Subcutaneous abdominal adipose tissue (tissue), 5 donors: ENCODE measurements around the gene NR1I2.

Experiments used
- H3K27ac ChIP-seq: one replicate; pipeline ENCODE4 v1.7.0; 2013; ENCODE audit warnings: low read depth, mild to moderate bottlenecking, inconsistent platforms, low read length, moderate library complexity
- H3K27me3 ChIP-seq, 5 donors: one replicate each; pipeline ENCODE4 v1.7.0; 2013; ENCODE audit warnings: low read length in 5 of 5, inconsistent platforms in 1 of 5; ENCODE audit not compliant: control insufficient read depth in 5 of 5, insufficient read depth in 4 of 5
- H3K36me3 ChIP-seq, 5 donors: one replicate each; pipeline ENCODE4 v1.7.0; 2013; ENCODE audit warnings: low read length in 5 of 5; ENCODE audit not compliant: control insufficient read depth in 5 of 5, insufficient read depth in 5 of 5
- H3K4me1 ChIP-seq, 5 donors: one replicate each; pipeline ENCODE4 v1.7.0; 2013; ENCODE audit warnings: low read length in 5 of 5, mild to moderate bottlenecking in 3 of 5, moderate library complexity in 1 of 5; ENCODE audit not compliant: control insufficient read depth in 5 of 5, insufficient read depth in 5 of 5
- H3K4me3 ChIP-seq, 5 donors: one replicate each; pipeline ENCODE4 v1.7.0; 2013; ENCODE audit warnings: low read length in 5 of 5, low read depth in 1 of 5
- H3K9ac ChIP-seq, 5 donors: one replicate each; pipeline ENCODE4 v1.7.0; 2013; ENCODE audit warnings: low read length in 5 of 5, mild to moderate bottlenecking in 4 of 5, moderate library complexity in 3 of 5
- H3K9me3 ChIP-seq, 5 donors: one replicate each; pipeline ENCODE4 v1.7.0; 2013; ENCODE audit warnings: low read length in 5 of 5; ENCODE audit not compliant: control insufficient read depth in 5 of 5
- donor health status: healthy.
- donor health status: healthy.
- donor health status: healthy.
- donor health status: healthy.
- donor health status: healthy.

The NR1I2 gene

DNA sequence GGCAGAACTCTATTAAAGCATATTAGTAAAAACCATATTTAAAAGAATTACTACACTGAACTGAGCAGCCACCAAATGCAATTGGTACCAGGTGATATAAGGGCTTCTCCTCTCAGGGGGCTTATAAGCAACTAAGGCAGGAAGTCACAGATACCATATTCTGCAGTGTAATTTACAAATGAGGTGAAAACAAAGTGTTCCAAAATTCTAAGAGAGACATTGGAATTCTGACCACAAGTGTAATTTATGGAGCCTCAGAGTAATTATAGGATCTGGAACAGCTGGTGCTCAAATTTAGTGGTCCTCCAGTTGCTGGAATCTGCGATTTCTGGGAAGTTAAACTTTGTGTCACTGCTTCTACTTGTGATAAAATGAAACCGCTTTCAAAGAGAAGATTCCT is 3.1 kb upstream of the NR1I2 start:
- peaks cover 0 to 11% (median 3%) of the 10 kb centered on the region in 5 donors for H3K4me1 ChIP-seq
- no peak overlapping the region for H3K9ac ChIP-seq
- H3K27ac ChIP-seq, result no peak overlapping the region
- H3K27me3 ChIP-seq, result no peaks in the 10 kb centered on the region
- no peak overlapping the region for H3K4me3 ChIP-seq
- H3K9me3 ChIP-seq, result peaks cover 3 to 10% (median 6%) of the 10 kb centered on the region in 5 donors
- H3K36me3 ChIP-seq, result no peaks in the 10 kb centered on the region

DNA sequence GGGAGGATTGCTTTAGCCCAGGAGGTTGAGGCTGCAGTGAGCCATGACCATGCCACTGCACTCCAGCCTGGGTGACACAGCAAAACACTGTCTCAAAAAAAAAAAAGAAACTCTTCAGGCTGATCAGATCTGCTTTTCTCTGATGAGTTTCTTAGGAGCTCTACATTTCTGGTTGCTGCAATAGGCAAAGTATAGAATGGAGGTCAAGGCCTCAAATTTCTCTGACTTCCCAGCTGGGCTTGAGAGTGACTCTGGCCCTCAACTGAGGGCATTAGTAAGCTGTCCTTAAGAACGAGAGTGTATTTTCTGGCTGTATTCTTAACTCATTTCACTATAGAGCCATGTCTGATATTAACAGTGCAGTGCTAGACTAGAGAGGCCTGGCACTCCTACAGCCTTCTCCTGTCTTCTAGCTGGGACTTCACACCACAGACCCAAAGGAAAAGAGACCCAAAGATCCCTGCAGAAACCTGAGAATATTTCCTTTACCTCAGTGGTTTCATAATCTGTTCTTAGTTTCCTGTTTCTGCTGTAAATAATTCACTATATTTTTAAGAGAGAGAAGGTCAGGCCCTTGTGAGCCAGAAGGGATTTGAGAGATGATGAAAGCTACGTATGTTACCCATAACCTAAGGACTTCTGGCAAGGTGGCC is 2.0 kb upstream of the NR1I2 start:
- Histone ChIP-seq H3K4me1 (peaks cover 0 to 2% (median 0%) of the 10 kb centered on the region in 5 donors), H3K27ac (no peak overlapping the region), H3K27me3 (no peaks in the 10 kb centered on the region), H3K4me3 (no peak overlapping the region), H3K9ac (no peak overlapping the region), H3K36me3 (no peaks in the 10 kb centered on the region), H3K9me3 (peaks cover 3 to 10% (median 6%) of the 10 kb centered on the region in 5 donors)

DNA sequence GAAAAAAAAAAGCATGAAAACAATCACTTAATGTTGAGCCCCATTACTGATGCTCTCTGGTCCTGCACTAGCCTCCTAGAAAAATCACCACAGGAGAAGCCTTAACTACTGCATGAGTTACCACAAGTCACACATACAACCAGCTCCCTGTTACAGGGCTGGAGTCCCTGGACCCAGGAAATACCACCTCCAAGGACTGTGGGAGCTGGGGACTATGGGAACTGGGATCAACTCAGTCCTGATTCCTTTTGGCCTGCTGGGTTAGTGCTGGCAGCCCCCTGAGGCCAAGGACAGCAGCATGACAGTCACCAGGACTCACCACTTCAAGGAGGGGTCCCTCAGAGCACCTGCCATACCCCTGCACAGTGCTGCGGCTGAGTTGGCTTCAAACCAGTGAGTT is 559 bp downstream of the NR1I2 start:
- Histone ChIP-seq H3K9ac (no peak overlapping the region), H3K4me3 (no peak overlapping the region), H3K27me3 (no peaks in the 10 kb centered on the region), H3K4me1 (no peaks in the 10 kb centered on the region), H3K27ac (no peak overlapping the region), H3K36me3 (no peaks in the 10 kb centered on the region), H3K9me3 (no peaks in the 10 kb centered on the region)

DNA sequence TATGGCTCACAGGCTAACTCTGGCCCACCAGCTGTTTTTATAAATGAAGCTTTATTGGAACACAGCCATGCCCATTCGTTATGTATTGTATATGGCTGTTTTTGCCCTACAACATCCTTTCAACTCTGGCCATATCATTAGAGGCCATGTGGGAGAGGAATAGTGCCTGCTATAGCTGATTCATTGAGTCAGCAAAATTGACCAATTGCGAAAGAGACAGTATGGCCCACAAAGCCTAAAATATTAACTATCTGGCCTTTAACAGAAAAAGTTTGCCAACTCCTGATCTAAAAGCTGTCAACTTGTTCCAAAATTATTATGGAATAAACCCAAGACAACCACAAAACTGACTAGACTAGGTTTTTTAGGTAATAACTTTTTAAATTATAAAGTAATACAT is 1.4 kb downstream of the NR1I2 start:
- no peak overlapping the region for H3K27ac ChIP-seq
- no peaks in the 10 kb centered on the region for H3K27me3 ChIP-seq
- no peak overlapping the region for H3K4me3 ChIP-seq
- no peaks in the 10 kb centered on the region for H3K4me1 ChIP-seq
- H3K9me3 ChIP-seq, result no peaks in the 10 kb centered on the region
- no peak overlapping the region for H3K9ac ChIP-seq
- H3K36me3 ChIP-seq, result no peaks in the 10 kb centered on the region

DNA sequence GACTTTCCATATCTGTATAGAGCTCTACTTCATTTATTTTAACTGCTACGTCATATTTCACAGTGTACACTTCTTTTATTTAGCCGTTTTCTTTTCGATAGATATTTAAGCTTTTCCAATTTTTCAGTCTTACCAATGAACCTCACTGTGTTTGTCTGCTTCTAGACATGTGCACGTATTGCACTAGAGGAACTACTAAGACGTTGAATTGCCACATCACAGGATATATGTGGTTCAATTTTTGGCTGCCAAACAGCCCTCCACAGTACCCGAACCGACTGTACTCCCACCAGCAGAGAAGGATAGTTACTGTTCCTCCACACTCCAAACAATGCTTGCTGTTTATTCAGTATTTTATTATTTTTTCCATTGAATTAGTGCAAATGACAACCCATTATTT is 2.0 kb downstream of the NR1I2 start:
- no peak overlapping the region for H3K9ac ChIP-seq
- no peaks in the 10 kb centered on the region for H3K9me3 ChIP-seq
- no peaks in the 10 kb centered on the region for H3K36me3 ChIP-seq
- H3K27ac ChIP-seq, result no peak overlapping the region
- H3K27me3 ChIP-seq, result no peaks in the 10 kb centered on the region
- no peaks in the 10 kb centered on the region for H3K4me1 ChIP-seq
- H3K4me3 ChIP-seq, result no peak overlapping the region

DNA sequence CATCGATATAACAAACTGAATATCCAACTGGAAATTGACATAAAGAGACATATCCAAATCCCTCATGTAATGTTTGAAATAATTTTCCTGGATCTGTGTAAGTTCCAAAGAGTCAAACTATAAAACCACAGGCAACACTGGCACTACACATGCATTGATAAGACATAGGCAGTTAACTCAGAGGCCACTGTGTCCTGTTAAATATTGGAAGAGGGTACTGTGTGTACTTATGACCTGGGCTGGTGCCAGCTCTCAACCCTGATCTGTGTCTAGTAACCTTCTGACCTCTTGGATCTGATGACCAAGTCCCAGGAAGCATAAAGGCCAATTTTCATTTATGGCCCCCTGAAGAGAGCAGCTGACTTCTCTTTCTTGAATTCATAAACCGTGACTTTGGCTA is 4.5 kb downstream of the NR1I2 start:
- H3K27ac ChIP-seq, result no peak overlapping the region
- peaks cover 0 to 6% (median 0%) of the 10 kb centered on the region in 5 donors for H3K9me3 ChIP-seq
- no peaks in the 10 kb centered on the region for H3K4me1 ChIP-seq
- no peaks in the 10 kb centered on the region for H3K36me3 ChIP-seq
- no peaks in the 10 kb centered on the region for H3K27me3 ChIP-seq
- H3K4me3 ChIP-seq, result no peak overlapping the region
- H3K9ac ChIP-seq, result no peak overlapping the region

DNA sequence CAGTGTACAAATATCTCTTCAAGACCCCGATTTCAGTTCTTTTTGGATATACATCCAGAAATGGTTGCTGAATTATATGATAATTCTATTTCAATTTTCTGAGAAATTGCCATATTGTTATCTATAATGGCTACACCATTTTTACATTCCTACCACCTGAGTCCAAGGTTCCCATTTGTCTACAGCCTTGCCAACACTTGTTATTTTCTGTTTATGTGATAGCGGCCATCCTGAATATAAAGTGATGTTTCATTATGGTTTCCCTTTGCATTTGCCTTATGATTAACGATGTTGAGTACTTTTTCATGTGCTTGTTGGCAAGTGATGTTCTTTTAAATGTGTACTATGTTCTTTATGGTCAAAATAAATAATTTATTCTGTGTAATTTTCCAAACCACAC is 8.5 kb downstream of the NR1I2 start:
- Histone ChIP-seq H3K9ac (no peak overlapping the region), H3K9me3 (peaks cover 0 to 6% (median 0%) of the 10 kb centered on the region in 5 donors), H3K27ac (no peak overlapping the region), H3K27me3 (no peaks in the 10 kb centered on the region), H3K36me3 (no peaks in the 10 kb centered on the region), H3K4me1 (peaks cover 5 to 19% (median 13%) of the 10 kb centered on the region in 5 donors), H3K4me3 (no peak overlapping the region)

DNA sequence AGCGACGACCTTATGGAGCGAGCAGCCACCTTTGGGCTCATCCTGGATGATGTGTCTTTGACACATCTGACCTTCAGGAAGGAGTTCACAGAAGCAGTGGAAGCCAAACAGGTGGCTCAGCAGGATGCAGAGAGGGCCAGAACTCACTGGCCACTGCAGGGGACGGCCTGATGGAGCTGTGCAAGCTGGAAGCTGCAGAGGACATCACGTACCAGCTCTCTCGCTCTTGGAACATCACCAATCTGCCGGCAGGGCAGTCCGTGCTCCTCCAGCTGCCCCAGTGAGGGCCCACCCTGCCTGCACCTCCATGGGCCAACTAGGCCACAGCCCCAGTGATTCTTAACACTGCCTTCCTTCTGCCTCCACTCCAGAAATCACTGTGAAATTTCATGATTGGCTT is 10.4 kb downstream of the NR1I2 start:
- Histone ChIP-seq H3K36me3 (no peaks in the 10 kb centered on the region), H3K9ac (no peak overlapping the region), H3K4me3 (no peak overlapping the region)

DNA sequence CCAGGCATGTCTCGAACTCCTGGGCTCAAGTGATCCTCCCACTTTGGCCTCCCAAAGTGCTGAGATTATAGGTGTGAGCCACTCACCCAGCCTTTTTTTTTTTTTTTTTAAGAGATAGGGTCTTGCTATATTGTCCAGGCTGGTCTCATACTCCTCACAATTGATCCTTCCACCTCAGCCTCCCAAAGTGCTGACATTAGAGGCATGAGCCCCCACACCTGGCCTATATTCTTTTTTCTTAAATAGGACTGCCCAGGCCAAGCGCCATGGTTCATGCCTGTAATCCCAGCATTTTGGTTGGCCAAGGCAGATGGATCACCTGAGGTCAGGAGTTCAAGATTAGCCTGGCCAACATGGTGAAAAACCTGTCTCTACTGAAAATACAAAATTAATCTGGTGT is 12.5 kb downstream of the NR1I2 start:
- H3K4me3 ChIP-seq, result no peak overlapping the region
- no peak overlapping the region for H3K9ac ChIP-seq
- no peaks in the 10 kb centered on the region for H3K27me3 ChIP-seq
- H3K27ac ChIP-seq, result no peak overlapping the region
- no peaks in the 10 kb centered on the region for H3K36me3 ChIP-seq
- peaks cover 5 to 22% (median 13%) of the 10 kb centered on the region in 5 donors for H3K4me1 ChIP-seq
- peaks cover 0 to 6% (median 0%) of the 10 kb centered on the region in 5 donors for H3K9me3 ChIP-seq

More for the DNA sequence above, 10.4 kb downstream of the NR1I2 start:
- Histone ChIP-seq H3K27me3 (no peaks in the 10 kb centered on the region), H3K27ac (no peak overlapping the region), H3K9me3 (peaks cover 0 to 6% (median 0%) of the 10 kb centered on the region in 5 donors), H3K4me1 (peaks cover 5 to 22% (median 13%) of the 10 kb centered on the region in 5 donors)

DNA sequence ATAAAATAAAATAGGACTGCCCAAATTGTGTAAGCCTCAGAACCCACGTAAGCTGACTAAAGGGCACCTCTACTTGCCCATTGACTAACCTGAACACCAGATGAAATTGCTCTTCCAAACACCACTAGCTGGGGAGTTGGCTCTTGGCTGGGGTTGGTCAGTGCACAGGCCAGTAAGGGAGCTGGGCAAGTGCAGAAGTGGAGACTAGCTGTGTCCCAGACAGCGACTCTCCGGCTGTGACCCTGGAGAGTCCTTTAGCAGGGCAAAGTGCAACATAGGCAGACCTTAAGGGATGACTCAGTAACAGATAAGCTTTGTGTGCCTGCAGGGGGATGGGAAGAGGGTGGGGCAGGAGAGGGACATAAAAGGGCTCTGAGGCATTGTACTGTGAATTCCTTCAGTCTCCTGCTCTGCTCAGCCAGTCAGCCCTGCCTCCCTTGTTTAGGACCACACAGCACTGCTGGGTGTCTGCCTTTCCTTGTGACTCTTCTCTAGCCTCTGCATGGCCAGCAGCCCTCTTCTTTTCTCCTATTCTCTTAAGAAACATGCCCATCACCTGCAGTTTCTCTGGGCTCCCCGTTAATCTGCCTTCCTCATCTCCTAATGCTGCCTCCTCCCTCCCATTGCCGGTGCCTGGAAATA is 13.2 kb downstream of the NR1I2 start:
- peaks cover 5 to 22% (median 13%) of the 10 kb centered on the region in 5 donors for H3K4me1 ChIP-seq
- no peaks in the 10 kb centered on the region for H3K27me3 ChIP-seq
- H3K27ac ChIP-seq, result no peak overlapping the region
- H3K36me3 ChIP-seq, result no peaks in the 10 kb centered on the region
- H3K9ac ChIP-seq, result no peak overlapping the region
- peaks cover 0 to 6% (median 0%) of the 10 kb centered on the region in 5 donors for H3K9me3 ChIP-seq
- H3K4me3 ChIP-seq, result no peak overlapping the region
